ENCODE measurements around the gene PCCA.
"Not testable (repeated sequence)": the region's sequence is repeated elsewhere in the genome, so short reads cannot be mapped to it uniquely, and the experiment has no call there.

Gene PCCA

DNA sequence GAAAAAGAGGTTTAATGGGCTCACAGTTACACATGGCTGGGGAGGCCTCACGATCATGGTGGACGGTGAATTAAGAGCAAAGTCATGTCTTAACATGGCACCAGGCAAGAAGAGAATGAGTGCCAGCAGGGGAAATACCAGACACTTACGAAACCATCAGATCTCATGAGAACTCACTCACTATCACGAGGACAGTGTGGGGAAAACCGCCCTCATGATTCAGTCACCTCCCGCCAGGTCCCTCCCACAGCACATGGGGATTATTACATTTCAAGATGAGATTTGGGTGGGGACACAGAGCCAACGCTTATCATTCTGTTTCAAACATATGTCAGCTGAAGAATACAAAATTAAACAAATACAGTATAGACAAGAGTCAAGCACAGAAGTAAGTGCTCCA lies 165.1 kb downstream of the PCCA start:
- DNase-seq: no peak

DNA sequence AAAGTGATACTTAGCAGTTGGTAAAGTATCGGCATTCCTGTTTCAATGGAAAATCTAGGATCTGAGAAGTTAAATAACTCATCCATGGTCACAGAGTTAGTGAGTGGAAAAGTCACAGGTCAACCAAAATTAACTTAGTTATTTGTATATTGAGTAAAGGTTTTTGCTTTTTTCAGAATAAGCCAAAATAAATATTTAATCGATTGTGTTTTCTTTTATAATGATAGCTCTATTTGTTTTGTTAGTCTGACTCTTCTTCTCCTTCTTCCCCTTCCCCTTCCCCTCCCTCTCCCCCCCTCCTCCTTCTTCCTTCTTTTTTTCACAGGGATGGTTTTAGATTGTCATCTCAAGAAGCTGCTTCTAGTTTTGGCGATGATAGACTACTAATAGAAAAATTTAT lies 173.5 kb downstream of the PCCA start:
- DNase-seq: no peak

GRCh38 chr13:100266026-100266425 lies 177.1 kb downstream of the PCCA start:
- no peak for DNase-seq

GRCh38 chr13:100269837-100270236 lies 180.9 kb downstream of the PCCA start:
- DNase-seq: no peak

GRCh38 chr13:100273138-100273537 lies 184.2 kb downstream of the PCCA start:
- no peak for DNase-seq

DNA sequence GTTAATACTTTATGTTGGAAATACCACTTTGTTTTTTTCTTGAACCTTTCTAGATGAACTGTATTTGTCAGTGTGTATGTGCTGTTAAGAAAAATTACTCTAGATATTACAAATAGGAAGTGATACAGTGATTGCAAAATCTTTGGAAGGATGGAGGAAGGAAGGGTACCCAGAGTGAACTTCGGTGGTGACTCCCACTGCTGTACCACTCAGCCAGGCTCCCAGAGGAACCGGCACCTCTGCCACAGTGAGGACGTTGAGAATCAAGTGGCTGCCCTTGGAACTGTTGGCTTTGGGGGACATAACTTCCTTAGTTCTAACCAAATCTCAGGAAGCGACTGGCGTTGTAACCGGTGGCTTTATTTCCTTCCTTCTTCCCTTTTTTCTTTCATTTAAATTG lies 184.7 kb downstream of the PCCA start:
- no peak for DNase-seq

DNA sequence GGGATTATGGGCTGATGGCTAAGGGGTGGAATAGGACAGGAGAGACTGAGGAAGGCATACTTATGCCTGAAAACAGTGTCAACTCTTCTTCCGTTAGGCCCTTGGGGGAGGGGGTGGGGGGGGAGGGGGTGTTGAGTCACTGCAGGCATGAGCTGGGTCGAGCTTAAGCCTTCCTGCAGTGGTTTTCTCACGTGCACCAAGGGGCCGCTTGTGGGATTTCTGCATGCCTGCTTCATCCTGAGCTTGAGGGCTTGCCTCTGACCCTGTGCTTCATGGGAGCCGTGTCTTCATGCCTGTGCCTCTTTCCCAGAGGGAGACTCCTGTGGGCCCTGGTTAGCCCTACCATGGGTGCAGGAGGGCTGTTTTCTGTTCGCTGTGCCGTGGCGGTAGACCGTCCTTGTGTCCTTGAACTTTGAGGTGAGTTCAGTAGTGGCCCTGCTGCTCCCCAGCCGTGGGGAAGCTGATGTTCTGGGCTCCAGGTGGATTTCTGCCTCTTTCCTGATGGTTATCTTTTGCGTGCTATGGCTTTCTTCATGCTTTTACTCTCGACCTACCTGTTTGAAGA lies 186.1 kb downstream of the PCCA start:
- DNase-seq: no peak

DNA sequence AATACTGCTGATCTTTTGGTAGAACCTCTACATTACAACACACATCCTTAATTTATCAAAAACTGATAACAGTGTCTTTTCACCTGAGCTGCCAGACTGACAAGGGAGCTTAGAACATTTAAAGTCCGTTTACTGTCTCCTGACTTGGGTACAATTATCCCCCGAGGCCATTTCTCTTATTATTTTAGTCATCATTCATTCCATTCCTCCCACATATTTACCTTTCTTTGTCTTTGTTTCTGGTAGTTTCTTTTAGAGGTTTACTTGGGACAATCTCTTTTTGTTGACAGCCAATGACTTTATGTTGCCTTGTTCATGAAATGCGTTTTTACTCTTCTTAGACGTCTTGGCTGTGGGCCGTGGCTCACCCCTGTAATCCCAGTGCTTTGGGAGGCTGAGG lies 186.9 kb downstream of the PCCA start:
- DNase-seq: no peak

- no peak for DNase-seq
These were observed 191.8 kb downstream of the PCCA start for GRCh38 chr13:100280681-100281080.

GRCh38 chr13:100282306-100282705 lies 193.4 kb downstream of the PCCA start:
- not testable (repeated sequence) for DNase-seq

DNA sequence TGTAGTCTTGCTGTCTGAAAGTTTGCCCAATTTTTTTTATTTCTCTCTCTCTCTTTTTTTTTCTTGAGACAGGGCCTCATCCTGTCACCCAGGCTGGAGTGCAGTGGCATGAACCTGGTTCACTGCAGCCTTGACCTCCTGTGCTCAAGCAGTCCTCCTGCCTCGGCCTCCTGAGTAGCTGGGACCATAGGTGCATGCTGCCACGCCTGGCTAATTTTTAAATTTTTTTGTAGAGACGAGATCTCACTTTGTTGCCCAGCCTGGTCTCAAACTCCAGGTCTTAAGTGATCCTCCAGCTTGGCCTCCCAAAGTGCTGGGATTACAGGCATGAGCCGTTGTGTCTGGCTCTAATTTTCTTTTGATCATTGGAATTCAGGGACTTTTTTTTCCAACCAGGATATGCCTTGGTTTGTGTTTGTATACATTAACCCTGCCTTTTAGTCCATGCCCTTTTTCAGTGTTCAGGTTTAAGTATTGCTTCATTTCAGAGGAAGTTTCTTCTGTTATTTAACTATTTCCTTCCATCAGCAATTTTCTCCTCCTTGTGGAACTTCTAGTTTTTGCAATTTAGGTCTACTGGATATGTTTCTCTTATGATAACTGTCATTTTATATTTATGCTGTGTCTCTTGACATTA lies 201.4 kb downstream of the PCCA start:
- no peak for DNase-seq

GRCh38 chr13:100291624-100292023 lies 202.7 kb downstream of the PCCA start:
- no peak for DNase-seq

DNA sequence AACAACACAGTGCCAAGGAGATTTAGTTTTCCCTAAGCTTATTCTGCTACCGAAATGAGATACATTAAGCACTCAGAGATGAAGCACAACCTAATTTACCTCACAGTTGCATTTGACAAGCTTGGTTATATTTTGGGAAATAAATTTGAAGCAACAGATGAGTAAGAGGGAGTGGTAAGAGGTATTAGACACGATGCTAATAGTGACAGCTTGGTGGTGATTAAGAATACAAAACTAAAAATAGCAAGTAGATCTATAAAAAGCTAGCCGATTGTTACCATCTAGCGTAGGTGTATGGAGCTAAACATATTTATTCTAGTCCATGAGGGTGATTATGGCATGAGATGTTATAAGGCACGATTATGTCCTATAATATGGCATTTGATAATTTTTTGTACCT lies 208.5 kb downstream of the PCCA start:
- no peak for DNase-seq

GRCh38 chr13:100298116-100298681 lies 209.3 kb downstream of the PCCA start:
- DNase-seq: no peak

GRCh38 chr13:100298691-100299090 lies 209.8 kb downstream of the PCCA start:
- DNase-seq: no peak

DNA sequence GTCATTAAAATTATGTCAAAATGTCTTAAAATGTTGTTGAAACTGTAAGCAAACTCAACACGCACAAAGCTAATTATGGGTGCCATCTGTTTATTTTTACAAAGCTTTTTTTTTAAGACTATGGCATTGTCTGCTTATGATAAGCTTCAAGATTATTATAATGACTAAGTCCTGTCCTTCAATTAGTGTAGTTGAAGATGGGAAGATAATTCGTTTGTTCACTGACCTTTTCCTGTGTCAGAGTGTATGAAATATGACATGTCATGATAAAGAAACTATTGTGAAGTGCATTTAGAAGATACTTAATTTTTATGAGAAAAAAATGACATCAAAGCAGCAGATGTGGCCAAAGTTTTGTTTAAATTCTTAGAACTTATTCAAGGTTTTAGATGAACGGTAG lies 211.3 kb downstream of the PCCA start:
- no peak for DNase-seq

GRCh38 chr13:100300708-100301107 lies 211.8 kb downstream of the PCCA start:
- no peak for DNase-seq

- no peak for DNase-seq
These were observed 212.5 kb downstream of the PCCA start for GRCh38 chr13:100301418-100301817.

DNA sequence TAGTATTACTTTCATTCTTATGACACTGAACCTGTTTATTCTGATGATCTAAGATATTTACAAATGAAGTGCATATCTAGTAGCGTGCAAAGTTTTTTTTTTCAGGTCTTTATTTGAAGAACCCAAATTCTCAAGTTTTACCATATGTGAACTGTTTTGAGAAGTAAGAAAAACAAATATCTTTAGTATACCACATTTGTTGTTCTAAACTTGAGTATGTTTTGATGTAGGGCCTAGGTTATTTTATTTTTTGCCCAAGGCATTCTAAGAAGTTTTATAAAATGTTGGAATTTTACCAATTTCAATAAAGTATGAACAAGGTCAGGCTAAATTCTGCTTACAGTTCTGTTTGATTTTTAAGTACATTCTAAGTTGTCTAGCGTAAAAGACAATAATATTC lies 213.5 kb downstream of the PCCA start:
- DNase-seq: no peak

- no peak for DNase-seq
These were observed 215.3 kb downstream of the PCCA start for GRCh38 chr13:100304229-100304628.

- DNase-seq: no peak
These were observed 216.5 kb downstream of the PCCA start for GRCh38 chr13:100305398-100305797.

DNA sequence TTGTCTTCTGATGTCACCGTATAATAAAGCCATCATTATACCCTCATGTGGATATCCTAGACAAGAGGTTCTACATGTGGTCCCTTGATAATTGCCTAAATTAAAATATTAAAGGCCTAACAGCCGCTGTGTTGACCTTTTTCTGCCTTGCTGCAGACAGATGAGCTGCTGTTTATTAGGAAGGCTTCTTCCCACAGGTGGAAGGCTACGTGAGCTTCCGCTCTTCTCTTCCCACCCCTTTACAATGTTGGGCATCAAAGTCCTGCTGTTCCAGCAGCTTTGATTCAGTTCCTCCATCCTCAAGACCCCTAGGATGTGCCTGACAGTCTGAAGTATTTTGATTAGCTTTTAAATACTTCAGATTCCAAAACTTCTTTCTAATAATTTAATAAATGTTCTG lies 217.1 kb downstream of the PCCA start:
- DNase-seq: no peak

DNA sequence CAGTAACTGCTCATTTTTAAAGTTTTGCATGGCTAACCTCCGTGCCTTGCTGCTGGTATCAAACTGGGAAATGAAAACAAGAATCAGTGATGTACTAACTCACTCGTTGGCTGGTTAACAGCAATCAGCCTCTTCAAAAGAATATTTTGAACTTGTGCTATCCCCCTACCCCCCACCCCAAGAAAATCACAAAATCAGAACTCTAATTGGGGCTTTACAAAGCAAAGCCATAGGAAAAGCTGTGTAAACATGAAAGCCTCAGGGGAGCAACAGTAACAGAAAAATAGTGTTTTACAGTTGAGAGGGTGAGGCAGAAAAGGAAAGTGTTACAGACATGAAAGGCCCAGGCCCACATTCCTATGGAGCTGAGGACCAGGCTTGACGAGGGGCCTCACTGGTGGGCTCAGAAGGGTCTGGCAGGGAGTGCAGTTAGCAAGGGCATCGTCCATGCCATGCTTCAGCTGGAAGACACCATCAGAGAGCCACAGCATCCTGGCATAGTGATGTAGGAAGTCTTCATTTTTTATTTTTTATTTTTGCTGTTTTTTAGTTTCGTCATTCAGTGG lies 217.6 kb downstream of the PCCA start:
- no peak for DNase-seq

DNA sequence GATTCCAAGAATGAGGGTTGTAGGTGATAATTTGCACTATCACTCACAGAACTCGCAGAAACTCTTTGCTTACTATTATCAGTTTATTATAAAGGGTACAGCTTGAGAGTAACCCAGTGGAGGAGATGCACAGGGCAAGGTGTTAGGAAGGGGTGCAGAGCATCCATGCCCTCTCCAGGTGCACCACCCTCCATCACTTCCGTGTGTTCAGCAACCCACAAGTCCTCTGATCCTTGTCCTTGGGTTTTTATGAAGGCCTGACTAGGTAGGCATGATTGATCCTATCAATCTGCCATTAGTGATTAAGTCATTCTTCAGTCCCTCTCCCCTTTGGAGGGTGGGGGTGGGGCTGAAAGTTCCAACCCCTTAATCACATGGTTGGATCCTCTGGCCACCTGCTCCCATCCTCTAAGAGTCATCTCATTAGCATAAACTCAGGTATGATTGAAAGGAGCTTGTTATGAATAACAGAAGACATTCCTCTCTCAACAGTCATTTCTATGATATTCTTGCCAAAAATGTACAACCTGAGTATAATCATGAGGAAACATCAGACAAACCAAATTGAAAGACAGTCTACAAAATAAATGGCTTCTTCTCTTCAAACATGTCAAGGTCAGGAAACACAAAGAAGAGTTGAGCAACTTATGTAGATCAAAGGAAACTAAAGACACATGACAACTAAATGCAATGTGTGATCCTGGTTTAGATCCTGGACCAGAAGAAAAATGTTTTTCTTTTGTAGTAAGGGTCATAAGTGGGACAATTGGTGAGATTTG lies 225.4 kb downstream of the PCCA start:
- no peak for DNase-seq

Measured in activated CD4-positive, CD25-positive, alpha-beta regulatory T cell (primary cell).